A204.1 (cell line): Measurements from ENCODE around the gene KIF21B.
"Not testable (repeated sequence)": the region's sequence is repeated elsewhere in the genome, so short reads cannot be mapped to it uniquely, and the experiment has no call there.

ENCODE experiments used
- FAIRE-seq: peaks from 2 replicates; lab custom pipeline; 2012; peaks lifted over from hg19 to GRCh38; lab: Jason Lieb, UNC

The KIF21B gene

GRCh38 chr1:200969726-200970561 is 53.6 kb downstream of the KIF21B start:
- no peak for FAIRE-seq

- FAIRE-seq = no peak
Measured at GRCh38 chr1:200968469-200969410, 54.8 kb downstream of the KIF21B start.

- FAIRE-seq = no peak
Measured at GRCh38 chr1:200967693-200968468, 55.6 kb downstream of the KIF21B start.

GRCh38 chr1:200966934-200967333 is 56.6 kb downstream of the KIF21B start:
- FAIRE-seq = no peak

- FAIRE-seq = no peak
Measured at GRCh38 chr1:200965111-200965805, 58.3 kb downstream of the KIF21B start.

GRCh38 chr1:200963888-200964287 is 59.6 kb downstream of the KIF21B start:
- not testable (repeated sequence) for FAIRE-seq

- no peak for FAIRE-seq
Measured at GRCh38 chr1:200963076-200963475, 60.4 kb downstream of the KIF21B start.

- FAIRE-seq = no peak
Measured at GRCh38 chr1:200962631-200963030, 60.9 kb downstream of the KIF21B start.

- FAIRE-seq = not testable (repeated sequence)
Measured at GRCh38 chr1:200962151-200962550, 61.4 kb downstream of the KIF21B start.

GRCh38 chr1:200960948-200961340 is 62.6 kb downstream of the KIF21B start:
- no peak for FAIRE-seq

GRCh38 chr1:200960236-200960947 is 63.1 kb downstream of the KIF21B start:
- FAIRE-seq = no peak

- FAIRE-seq = no peak
Measured at GRCh38 chr1:200959411-200959921, 64.0 kb downstream of the KIF21B start.

- no peak for FAIRE-seq
Measured at GRCh38 chr1:200958597-200958996, 64.9 kb downstream of the KIF21B start.

- no peak for FAIRE-seq
Measured at GRCh38 chr1:200954434-200954833, 69.1 kb downstream of the KIF21B start.

- no peak for FAIRE-seq
Measured at GRCh38 chr1:200951016-200951415, 72.5 kb downstream of the KIF21B start.

- FAIRE-seq = no peak
Measured at GRCh38 chr1:200949626-200950025, 73.9 kb downstream of the KIF21B start.

- no peak for FAIRE-seq
Measured at GRCh38 chr1:200947059-200947566, 76.4 kb downstream of the KIF21B start.

GRCh38 chr1:200945111-200945510 is 78.4 kb downstream of the KIF21B start:
- FAIRE-seq = no peak

GRCh38 chr1:200938955-200939354 is 84.6 kb downstream of the KIF21B start:
- no peak for FAIRE-seq

- FAIRE-seq = not testable (repeated sequence)
Measured at GRCh38 chr1:200935286-200935962, 88.1 kb downstream of the KIF21B start.
